Kidney (tissue), 14 donors: ENCODE data around the gene DDX31. TPM values are rescaled to one million over a fixed set of nuclear protein-coding genes. Genes with fewer than 3 reads are reported as not detected.

Experiments
- DNase-seq, 5 donors: peaks; one replicate each; pipeline ENCODE4 v3.0.0-alpha.2; 2013 to 2020
- FAIRE-seq: peaks from 2 replicates; lab custom pipeline; 2012; peaks lifted over from hg19 to GRCh38; lab: Jason Lieb, UNC
- H3K27ac ChIP-seq, 2 donors: one replicate each; pipeline ENCODE4 v1.7.0; 2013; ENCODE audit warnings: low read depth in 2 of 2, low read length in 2 of 2, inconsistent platforms in 1 of 2
- H3K27me3 ChIP-seq: one replicate; pipeline ENCODE4 v1.7.1; 2013; ENCODE audit warnings: low read length, inconsistent platforms; ENCODE audit not compliant: control insufficient read depth, insufficient read depth
- H3K36me3 ChIP-seq, 3 donors: one replicate each; pipeline versions ENCODE4 v1.7.0 to v1.7.1; 2013; ENCODE audit warnings: low read length in 3 of 3, control low read depth in 1 of 3, inconsistent platforms in 1 of 3; ENCODE audit not compliant: insufficient read depth in 3 of 3, control insufficient read depth in 2 of 3
- H3K4me1 ChIP-seq, 3 donors: one replicate each; pipeline versions ENCODE4 v1.7.0 to v1.7.1; 2013; ENCODE audit warnings: low read length in 3 of 3, inconsistent platforms in 1 of 3, low read depth in 1 of 3; ENCODE audit not compliant: control insufficient read depth in 2 of 3, insufficient read depth in 2 of 3
- H3K4me3 ChIP-seq, 3 donors: one replicate each; pipeline versions ENCODE4 v1.7.0 to v1.8.1; 2013; ENCODE audit warnings: low read length in 3 of 3, control low read depth in 1 of 3, inconsistent platforms in 1 of 3
- H3K9ac ChIP-seq, 3 donors: one replicate each; pipeline versions ENCODE4 v1.7.0 to v1.7.1; 2013; ENCODE audit warnings: low read length in 3 of 3, control low read depth in 1 of 3, inconsistent platforms in 1 of 3
- H3K9me3 ChIP-seq, 3 donors: one replicate each; pipeline versions ENCODE4 v1.7.0 to v1.7.1; 2013; ENCODE audit warnings: low read length in 3 of 3, control low read depth in 1 of 3, inconsistent platforms in 1 of 3; ENCODE audit not compliant: control insufficient read depth in 2 of 3, insufficient read depth in 1 of 3
- CTCF ChIP-seq: IDR thresholded peaks from 3 replicates; pipeline ENCODE4 v1.5.1; 2012; ENCODE audit warnings: mild to moderate bottlenecking, moderate library complexity, borderline replicate concordance; ENCODE audit not compliant: insufficient read depth; ENCODE audit errors: extremely low read depth
- intact Hi-C: fragments of 100-400 bp; cut with DNase I; formaldehyde crosslinking; loops from one replicate; pipeline ENCODE4 v1.11.1; 2022
- polyA plus RNA-seq: library from polyadenylated mRNA; stranded (reverse); fragments of 350-450 nt; fragmentation: Illumina TruSeq; extraction: RNeasy Lipid Tissue Mini Kit (QIAGEN cat#74804); gene quantifications from one replicate; pipeline ENCODE4 v1.2.3, GENCODE V29; 2014; ENCODE audit warnings: low read depth, low replicate concordance; ENCODE audit not compliant: insufficient read depth
- total RNA-seq: library from RNA; stranded (reverse); fragmentation: NEBNext Ultra II Directional; extraction: Animal tissue kit (Norgen Biotek cat#: 25700); gene quantifications from one replicate; pipeline ENCODE4 v1.2.1, GENCODE V29; 2021
- donor health status: control.
- donor health status: control.
- donor health status: control.
- donor health status: control.
- donor health status: control.
- donor health status: DM: yes; HTN: yes; CAD: no.
- donor health status: Normal renal cell carcinoma (clear cell type).

The DDX31 gene
- total and polyA plus RNA-seq, 2 donors from 2014 or later = 6.4 to 27.6 TPM

DNA sequence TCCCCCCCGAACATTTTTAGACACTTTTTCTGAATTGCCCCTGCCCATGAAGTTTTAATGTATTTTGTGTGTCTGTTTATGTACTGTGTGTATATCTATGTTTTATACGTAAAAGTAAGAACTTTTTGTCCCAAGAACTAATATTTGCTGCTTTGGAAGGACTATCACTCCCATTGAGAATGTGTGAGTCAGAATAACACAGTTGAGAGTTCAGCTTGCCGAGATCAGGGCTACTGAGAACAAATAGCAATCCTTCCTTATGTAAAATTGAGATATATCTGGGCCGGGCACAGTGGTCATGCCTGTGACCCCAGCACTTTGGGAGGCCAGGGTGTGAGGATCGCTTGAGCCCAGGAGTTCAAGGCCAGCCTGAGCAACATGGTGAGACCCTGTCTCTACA, 11.8 kb upstream of the DDX31 start:
- H3K36me3 ChIP-seq = peaks cover 15 to 42% (median 32%) of the 10 kb centered on the region in 3 donors
- no peak for FAIRE-seq
- TF ChIP-seq CTCF = no peak

GRCh38 chr9:132679946-132680625, 10.3 kb upstream of the DDX31 start:
- peaks cover 13 to 29% (median 24%) of the 10 kb centered on the region in 3 donors for H3K36me3 ChIP-seq
- no peak overlapping the region for H3K4me3 ChIP-seq
- H3K9ac ChIP-seq = no peak overlapping the region
- TF ChIP-seq CTCF = no peak
- FAIRE-seq = no peak
- no peaks in the 10 kb centered on the region for H3K27me3 ChIP-seq
- H3K27ac ChIP-seq = no peak overlapping the region
- intact Hi-C loops = no loop called here
- DNase-seq = no peak
- no peaks in the 10 kb centered on the region for H3K4me1 ChIP-seq
- no peaks in the 10 kb centered on the region for H3K9me3 ChIP-seq

More for the DNA sequence above, 11.8 kb upstream of the DDX31 start:
- H3K27me3 ChIP-seq = no peaks in the 10 kb centered on the region
- no peaks in the 10 kb centered on the region for H3K9me3 ChIP-seq
- intact Hi-C loops = no loop called here
- no peak overlapping the region for H3K9ac ChIP-seq
- no peaks in the 10 kb centered on the region for H3K4me1 ChIP-seq
- no peak overlapping the region for H3K4me3 ChIP-seq
- H3K27ac ChIP-seq = no peak overlapping the region
- no peak for DNase-seq

DNA sequence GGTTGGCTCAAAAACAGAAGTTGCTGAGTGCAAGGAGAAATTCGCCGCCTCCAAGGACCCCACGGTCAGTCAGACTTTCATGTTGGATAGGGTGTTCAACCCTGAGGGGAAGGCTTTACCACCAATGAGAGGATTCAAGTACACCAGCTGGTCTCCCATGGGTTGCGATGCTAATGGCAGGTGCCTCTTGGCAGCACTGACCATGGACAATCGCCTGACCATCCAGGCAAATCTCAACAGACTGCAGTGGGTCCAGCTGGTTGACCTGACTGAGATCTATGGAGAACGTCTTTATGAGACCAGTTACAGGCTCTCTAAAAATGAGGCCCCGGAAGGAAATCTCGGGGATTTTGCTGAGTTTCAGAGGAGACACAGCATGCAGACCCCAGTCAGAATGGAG, 8.2 kb upstream of the DDX31 start:
- intact Hi-C loops = no loop called here
- Histone ChIP-seq H3K27ac (no peak overlapping the region), H3K27me3 (no peaks in the 10 kb centered on the region), H3K36me3 (peaks cover 10 to 20% (median 18%) of the 10 kb centered on the region in 3 donors), H3K9ac (no peak overlapping the region), H3K9me3 (no peaks in the 10 kb centered on the region), H3K4me3 (no peak overlapping the region), H3K4me1 (no peaks in the 10 kb centered on the region)
- no peak for DNase-seq
- FAIRE-seq = no peak
- no peak for TF ChIP-seq CTCF
